Small intestine (tissue), 7 donors: Measurements from ENCODE around the gene SPATC1L. TPM values are rescaled to one million over a fixed set of nuclear protein-coding genes. Genes with fewer than 3 reads are reported as not detected.

Source experiments
- DNase-seq, 2 donors: peaks; one replicate each; pipeline versions ENCODE4 v3.0.0 to v3.0.0-alpha.2; 2013
- FAIRE-seq: peaks from 2 replicates; lab custom pipeline; 2012; peaks lifted over from hg19 to GRCh38; lab: Jason Lieb, UNC
- H3K27ac ChIP-seq, 3 donors: one replicate each; pipeline ENCODE4 v1.5.1; 2013; ENCODE audit warnings: low read length in 2 of 3, mild to moderate bottlenecking in 2 of 3, control low read depth in 1 of 3, inconsistent platforms in 1 of 3, low read depth in 1 of 3, moderate library complexity in 1 of 3
- H3K27me3 ChIP-seq, 3 donors: one replicate each; pipeline ENCODE4 v1.6.1; 2013; ENCODE audit warnings: low read length in 3 of 3, inconsistent platforms in 1 of 3; ENCODE audit not compliant: control insufficient read depth in 3 of 3, insufficient read depth in 3 of 3
- H3K36me3 ChIP-seq, 3 donors: one replicate each; pipeline ENCODE4 v1.6.1; 2013; ENCODE audit warnings: low read length in 3 of 3, inconsistent platforms in 1 of 3, low read depth in 1 of 3, mild to moderate bottlenecking in 1 of 3, moderate library complexity in 1 of 3; ENCODE audit not compliant: control insufficient read depth in 3 of 3, insufficient read depth in 2 of 3
- H3K4me1 ChIP-seq, 3 donors: one replicate each; pipeline ENCODE4 v1.6.1; 2013; ENCODE audit warnings: low read length in 2 of 3, inconsistent platforms in 1 of 3, low read depth in 1 of 3, mild to moderate bottlenecking in 1 of 3, moderate library complexity in 1 of 3; ENCODE audit not compliant: control insufficient read depth in 3 of 3, insufficient read depth in 2 of 3
- H3K4me3 ChIP-seq, 3 donors: one replicate each; pipeline ENCODE4 v1.5.1; 2013; ENCODE audit warnings: low read length in 3 of 3, control low read depth in 1 of 3, inconsistent platforms in 1 of 3, low read depth in 1 of 3, mild to moderate bottlenecking in 1 of 3, moderate library complexity in 1 of 3
- H3K9me3 ChIP-seq, 2 donors: one replicate each; pipeline ENCODE4 v1.6.1; 2013; ENCODE audit warnings: low read depth in 1 of 2, low read length in 1 of 2; ENCODE audit not compliant: control insufficient read depth in 2 of 2, insufficient read depth in 1 of 2
- WGBS, 3 donors: extraction: QIAGEN DNeasy Blood & Tissue Kit; methylation state at CpG; one replicate each; pipeline ENCODE4 v1.1.7; 2013; 5-methylcytosine and 5-hydroxymethylcytosine counted together
- polyA plus RNA-seq, 4 donors: library from polyadenylated mRNA; stranded (reverse) in 3 of 4; unstranded in 1 of 4; fragments of 200-250 nt in 3 of 4; fragments of 120-200 nt in 1 of 4; gene quantifications; one replicate each; pipeline versions ENCODE4 v1.2.1 to v1.2.3, GENCODE V29; 2013
- donor health status: healthy with polysubstance abuse.
- donor health status: control.
- donor health status: control.
- donor health status: Bipolar disorder and iron deficiency.
- donor health status: healthy.

The SPATC1L gene
- polyA plus RNA-seq, 4 donors = 2.9 to 12.6 (median 8.2) TPM

DNA sequence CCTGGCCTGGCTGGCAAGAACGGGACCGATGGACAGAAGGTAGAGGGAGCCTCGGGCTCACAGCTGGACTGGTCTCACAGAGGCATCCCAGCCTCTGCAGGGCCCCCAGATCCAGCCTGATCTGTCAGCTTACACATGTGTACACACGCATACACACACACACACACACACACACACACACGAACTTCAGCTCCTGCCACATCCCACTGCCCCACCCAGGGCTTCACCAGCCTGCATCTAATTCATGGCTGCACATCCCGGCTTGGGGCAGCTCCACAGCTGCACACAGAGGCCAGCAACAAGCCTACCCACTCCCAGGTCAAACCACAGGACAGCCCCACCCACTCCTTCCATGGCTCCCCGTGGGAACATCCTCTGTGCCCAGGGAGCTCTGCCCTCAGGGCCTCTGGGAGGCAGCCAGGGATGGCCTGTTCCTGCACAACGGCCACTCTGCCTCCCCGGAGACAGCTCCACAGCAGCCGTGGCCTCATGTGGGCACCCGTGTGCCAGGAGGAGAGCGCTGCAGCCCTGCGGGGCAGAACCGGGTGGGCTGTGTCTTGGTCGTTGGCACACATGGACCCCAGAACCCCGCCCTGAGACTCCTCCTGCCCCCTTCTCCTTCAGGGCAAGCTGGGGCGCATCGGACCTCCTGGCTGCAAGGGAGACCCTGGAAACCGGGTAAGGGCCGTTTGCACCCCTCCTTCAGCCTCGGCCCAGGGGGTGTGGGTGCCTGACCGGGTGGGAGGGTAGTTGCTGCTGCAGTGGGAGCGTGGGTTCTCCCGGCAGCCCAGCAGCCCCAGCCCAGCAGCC, 67.3 kb downstream of the SPATC1L start:
- no peak for FAIRE-seq
- Histone ChIP-seq H3K4me1 (no peaks in the 10 kb centered on the region), H3K27me3 (no peaks in the 10 kb centered on the region), H3K4me3 (no peak overlapping the region), H3K27ac (no peak overlapping the region), H3K36me3 (peaks cover 0 to 72% (median 0%) of the 10 kb centered on the region in 3 donors), H3K9me3 (peaks cover 0 to 4% of the 10 kb centered on the region in 2 donors)
- no peak for DNase-seq
- 69 to 82% (median 71%) methylated on average over 24 of the region's 24 CpGs for WGBS, 3 donors

DNA sequence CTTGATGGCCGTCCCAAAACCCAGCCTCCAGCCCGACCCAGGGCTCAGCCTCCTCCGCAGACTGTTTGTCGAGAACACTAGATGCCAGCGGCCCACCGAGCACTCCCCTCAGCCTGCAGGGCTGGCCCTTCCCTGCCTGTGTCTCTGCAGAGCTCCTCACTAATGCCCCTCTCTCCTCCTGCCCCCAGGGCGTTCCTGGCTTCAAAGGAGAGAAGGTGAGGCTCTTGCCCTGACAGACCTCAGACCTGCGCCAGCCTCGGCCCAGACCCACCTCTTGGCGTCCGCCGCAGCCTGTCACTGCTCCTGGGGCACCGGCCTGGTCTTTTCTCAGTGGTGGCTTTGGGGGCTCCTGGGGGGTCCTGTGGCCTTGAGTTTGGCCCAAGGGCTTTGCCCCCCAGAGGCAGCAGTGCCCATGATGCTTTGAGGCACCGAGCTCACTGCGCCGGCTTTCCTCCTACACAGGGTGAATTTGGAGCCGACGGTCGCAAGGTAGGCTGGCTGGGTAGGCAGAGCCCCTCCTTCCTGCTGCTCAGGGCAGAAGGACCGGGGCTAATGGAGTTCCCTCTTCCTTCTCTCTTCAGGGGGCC, 68.0 kb downstream of the SPATC1L start:
- Histone ChIP-seq H3K4me1 (no peaks in the 10 kb centered on the region), H3K36me3 (peaks cover 0 to 72% (median 0%) of the 10 kb centered on the region in 3 donors), H3K27ac (no peak overlapping the region), H3K4me3 (no peak overlapping the region), H3K9me3 (peaks cover 0 to 4% of the 10 kb centered on the region in 2 donors), H3K27me3 (no peaks in the 10 kb centered on the region)
- FAIRE-seq (no peak), DNase-seq (no peak)
- 84 to 89% (median 87%) methylated on average over 19 to 20 of the region's 20 CpGs for WGBS, 3 donors

DNA sequence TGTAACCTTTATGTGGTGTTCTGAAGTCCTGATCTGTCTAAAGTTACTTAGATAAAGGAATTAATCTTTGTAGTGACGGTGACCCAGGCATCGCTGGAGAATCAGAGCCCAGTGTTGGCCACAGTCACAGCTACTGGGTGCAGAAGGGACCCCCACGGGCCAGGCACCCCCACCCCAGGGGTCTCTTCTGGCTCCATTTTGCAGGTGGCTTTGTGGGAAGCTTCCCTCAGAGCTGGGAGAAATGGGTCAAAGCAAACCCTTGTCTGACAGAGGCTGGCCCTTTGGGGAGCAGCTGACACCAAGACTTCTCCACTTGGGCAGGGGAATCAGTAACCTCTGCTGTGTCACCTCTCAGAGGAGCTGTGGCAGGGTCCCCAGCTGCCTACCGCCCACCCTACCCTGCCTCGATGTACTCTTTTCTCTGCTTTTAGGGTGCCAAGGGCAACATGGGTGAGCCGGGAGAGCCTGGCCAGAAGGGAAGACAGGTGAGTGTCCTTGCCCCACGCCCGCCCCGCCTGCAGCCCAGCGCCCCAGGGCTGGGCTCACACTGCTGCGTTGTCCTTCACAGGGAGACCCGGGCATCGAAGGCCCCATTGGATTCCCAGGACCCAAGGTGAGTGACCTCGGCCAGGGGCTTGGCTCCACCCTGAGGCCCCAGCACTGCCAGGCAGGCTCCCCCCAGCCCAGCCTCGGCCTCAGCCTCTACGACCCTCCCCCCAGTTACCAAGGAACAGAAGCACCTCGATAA, 68.6 kb downstream of the SPATC1L start:
- no peaks in the 10 kb centered on the region for H3K27me3 ChIP-seq
- no peak overlapping the region for H3K27ac ChIP-seq
- H3K4me3 ChIP-seq = no peak overlapping the region
- 82 to 91% (median 87%) methylated on average over 15 to 17 of the region's 17 CpGs for WGBS, 3 donors
- FAIRE-seq (no peak), DNase-seq (no peak)
- H3K36me3 ChIP-seq = peaks cover 0 to 66% (median 0%) of the 10 kb centered on the region in 3 donors
- H3K4me1 ChIP-seq = no peaks in the 10 kb centered on the region
- peaks cover 0 to 4% of the 10 kb centered on the region in 2 donors for H3K9me3 ChIP-seq

DNA sequence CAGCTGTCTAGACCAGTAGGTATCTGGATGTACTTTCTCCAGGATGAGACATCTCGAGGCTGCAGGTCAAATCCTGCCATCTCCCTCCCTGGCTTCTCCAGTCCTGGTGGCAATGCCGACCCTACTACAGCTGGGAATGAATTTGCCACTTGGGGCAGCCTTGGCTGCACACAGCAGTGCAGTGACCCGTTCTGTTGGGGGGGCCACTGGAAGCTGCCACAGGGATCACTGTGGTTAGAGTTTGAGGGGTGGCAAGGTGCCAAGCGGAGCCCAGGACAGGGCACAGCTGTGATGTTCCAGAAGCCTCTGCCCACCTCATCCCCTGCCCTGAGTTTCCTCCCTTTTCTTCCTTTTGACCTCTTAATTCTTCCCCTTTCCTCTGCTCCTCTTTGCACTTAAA, 69.3 kb downstream of the SPATC1L start:
- Histone ChIP-seq H3K9me3 (peaks cover 0 to 4% of the 10 kb centered on the region in 2 donors), H3K4me1 (no peaks in the 10 kb centered on the region), H3K27me3 (no peaks in the 10 kb centered on the region), H3K4me3 (no peak overlapping the region), H3K27ac (no peak overlapping the region), H3K36me3 (peaks cover 0 to 61% (median 0%) of the 10 kb centered on the region in 3 donors)
- DNase-seq (no peak), FAIRE-seq (no peak)
- 71 to 86% (median 75%) methylated on average over 4 of the region's 4 CpGs for WGBS, 3 donors

DNA sequence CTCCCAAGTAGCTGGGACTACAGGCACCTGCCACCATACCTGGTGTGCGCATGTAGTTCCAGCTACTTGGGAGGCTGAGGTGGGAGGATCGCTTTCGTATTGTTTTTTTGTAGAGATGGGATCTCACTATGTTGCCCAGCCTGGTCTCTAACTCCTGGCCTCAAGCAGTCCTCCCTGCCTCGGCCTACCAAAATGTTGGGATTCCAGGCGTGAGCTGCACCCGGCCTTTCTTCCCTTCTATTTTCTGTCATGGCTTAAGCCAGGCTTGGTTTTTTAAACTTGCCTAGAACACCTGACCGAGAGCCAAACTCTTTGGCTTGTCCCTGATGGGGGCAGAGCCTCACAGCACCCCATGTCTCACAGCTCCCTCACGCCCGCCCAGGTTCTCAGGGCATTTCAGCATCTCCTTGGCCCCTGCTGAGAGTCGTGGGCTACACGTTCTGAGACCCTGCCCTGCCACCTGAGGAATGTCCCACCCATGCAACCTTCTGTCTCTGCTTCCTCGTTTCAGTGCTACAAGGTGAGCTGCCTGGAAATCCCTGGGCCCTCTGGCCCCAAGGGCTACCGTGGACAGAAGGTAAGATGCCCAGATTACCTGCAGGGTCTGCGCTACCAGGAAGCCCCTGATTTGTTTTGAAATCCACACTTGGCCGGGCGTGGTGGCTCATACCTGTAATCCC, 70.6 kb downstream of the SPATC1L start:
- H3K27me3 ChIP-seq = no peaks in the 10 kb centered on the region
- DNase-seq (no peak), FAIRE-seq (no peak)
- H3K4me3 ChIP-seq = no peak overlapping the region
- WGBS, 3 donors = 85 to 92% (median 87%) methylated on average over 16 of the region's 16 CpGs
- no peaks in the 10 kb centered on the region for H3K4me1 ChIP-seq
- peaks cover 0 to 50% (median 0%) of the 10 kb centered on the region in 3 donors for H3K36me3 ChIP-seq
- no peak overlapping the region for H3K27ac ChIP-seq
- peaks cover 0 to 4% of the 10 kb centered on the region in 2 donors for H3K9me3 ChIP-seq

DNA sequence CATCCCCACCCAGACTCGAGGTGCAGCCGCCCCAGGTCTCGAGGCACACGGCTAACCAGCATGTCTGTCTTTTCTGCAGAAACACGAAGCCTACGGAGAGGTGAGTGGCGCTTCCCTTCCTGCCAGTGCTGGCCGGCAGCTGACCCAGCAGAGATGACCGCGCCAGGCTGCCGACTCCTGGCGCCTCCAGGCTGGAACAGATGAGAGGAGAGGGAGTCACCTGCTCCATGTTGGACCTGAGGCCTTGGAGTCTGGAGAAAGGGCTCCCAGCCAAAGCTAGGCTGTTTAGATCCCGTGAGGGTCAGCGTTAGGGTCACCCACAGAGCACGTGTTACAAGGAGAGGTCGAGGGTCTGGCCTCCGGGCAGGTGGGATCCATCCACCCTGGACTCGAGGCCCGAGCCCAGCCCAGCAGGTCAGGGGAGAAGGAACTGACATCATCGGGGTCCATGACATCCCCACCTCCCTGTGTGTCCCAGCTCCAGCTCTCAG, 71.5 kb downstream of the SPATC1L start:
- H3K9me3 ChIP-seq = peaks cover 0 to 5% of the 10 kb centered on the region in 2 donors
- no peak overlapping the region for H3K27ac ChIP-seq
- DNase-seq (no peak), FAIRE-seq (no peak)
- H3K4me3 ChIP-seq = no peak overlapping the region
- WGBS, 3 donors = 86 to 91% (median 87%) methylated on average over 19 to 20 of the region's 20 CpGs
- H3K4me1 ChIP-seq = no peaks in the 10 kb centered on the region
- H3K36me3 ChIP-seq = peaks cover 0 to 43% (median 0%) of the 10 kb centered on the region in 3 donors
- no peaks in the 10 kb centered on the region for H3K27me3 ChIP-seq

DNA sequence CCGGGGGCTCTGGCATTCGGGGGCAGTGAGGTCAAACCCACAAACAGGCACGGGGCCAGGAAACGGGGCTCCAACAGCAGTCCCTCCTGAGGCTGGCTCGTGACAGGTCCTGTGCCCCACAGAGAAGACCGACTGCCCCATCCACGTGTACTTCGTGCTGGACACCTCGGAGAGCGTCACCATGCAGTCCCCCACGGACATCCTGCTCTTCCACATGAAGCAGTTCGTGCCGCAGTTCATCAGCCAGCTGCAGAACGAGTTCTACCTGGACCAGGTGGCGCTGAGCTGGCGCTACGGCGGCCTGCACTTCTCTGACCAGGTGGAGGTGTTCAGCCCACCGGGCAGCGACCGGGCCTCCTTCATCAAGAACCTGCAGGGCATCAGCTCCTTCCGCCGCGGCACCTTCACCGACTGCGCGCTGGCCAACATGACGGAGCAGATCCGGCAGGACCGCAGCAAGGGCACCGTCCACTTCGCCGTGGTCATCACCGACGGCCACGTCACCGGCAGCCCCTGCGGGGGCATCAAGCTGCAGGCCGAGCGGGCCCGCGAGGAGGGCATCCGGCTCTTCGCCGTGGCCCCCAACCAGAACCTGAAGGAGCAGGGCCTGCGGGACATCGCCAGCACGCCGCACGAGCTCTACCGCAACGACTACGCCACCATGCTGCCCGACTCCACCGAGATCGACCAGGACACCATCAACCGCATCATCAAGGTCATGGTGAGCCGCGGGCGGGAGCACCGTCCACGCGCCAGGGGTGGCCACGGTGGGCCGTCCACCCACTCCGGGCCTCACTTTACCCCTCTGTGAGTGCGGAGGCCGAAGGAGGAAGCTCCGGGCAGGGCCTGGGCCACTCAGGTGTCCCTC, 72.2 kb downstream of the SPATC1L start:
- Histone ChIP-seq H3K27ac (no peak overlapping the region), H3K4me3 (no peak overlapping the region), H3K27me3 (no peaks in the 10 kb centered on the region), H3K36me3 (peaks cover 0 to 37% (median 0%) of the 10 kb centered on the region in 3 donors), H3K4me1 (no peaks in the 10 kb centered on the region), H3K9me3 (peaks cover 0 to 9% of the 10 kb centered on the region in 2 donors)
- 93 to 95% (median 94%) methylated on average over 67 to 69 of the region's 69 CpGs for WGBS, 3 donors
- DNase-seq (no peak), FAIRE-seq (no peak)
